Measurements from ENCODE around the gene CNTN5.

Gene CNTN5

GRCh38 chr11:99987821-99988470, 967.2 kb downstream of the CNTN5 start (continued):
- TF ChIP-seq TSHZ2 (CRISPR knock-in tag; IDR thresholded peaks at IDR 0.05) (no peak), CSDC2 (CRISPR knock-in tag; IDR thresholded peaks at IDR 0.05) (no peak), BACH2 (CRISPR knock-in tag; IDR thresholded peaks at IDR 0.05; ENCODE audit: borderline replicate concordance) (no peak)

- TF ChIP-seq CSDC2 (CRISPR knock-in tag; IDR thresholded peaks at IDR 0.05): no peak
- no peak for TF ChIP-seq TOX (CRISPR knock-in tag; IDR thresholded peaks at IDR 0.05; ENCODE audit: borderline replicate concordance)
- TF ChIP-seq ARNTL (CRISPR knock-in tag; IDR thresholded peaks at IDR 0.05; ENCODE audit: borderline replicate concordance, low read depth): no peak
- TF ChIP-seq ZNF70 (CRISPR knock-in tag; IDR thresholded peaks at IDR 0.05): no peak
- TF ChIP-seq ZFP3 (CRISPR knock-in tag; IDR thresholded peaks at IDR 0.05): no peak
- ATAC-seq: no peak
Observed at GRCh38 chr11:99988471-99988837, 967.7 kb downstream of the CNTN5 start.

GRCh38 chr11:100003985-100004384, 983.2 kb downstream of the CNTN5 start:
- no peak for ATAC-seq
- TF ChIP-seq TSHZ2 (CRISPR knock-in tag; IDR thresholded peaks at IDR 0.05) (no peak), SNAI2 (CRISPR knock-in tag; IDR thresholded peaks at IDR 0.05) (no peak), ZNF8 (CRISPR knock-in tag; IDR thresholded peaks at IDR 0.05) (no peak), ZC3H10 (CRISPR knock-in tag; IDR thresholded peaks at IDR 0.05) (no peak), OSR1 (CRISPR knock-in tag; IDR thresholded peaks at IDR 0.05) (no peak), RARB (CRISPR knock-in tag; IDR thresholded peaks at IDR 0.05) (no peak)

- no peak for ATAC-seq
- TF ChIP-seq GLIS3 (CRISPR knock-in tag; IDR thresholded peaks at IDR 0.05) (no peak), RARB (CRISPR knock-in tag; IDR thresholded peaks at IDR 0.05) (no peak), OSR1 (CRISPR knock-in tag; IDR thresholded peaks at IDR 0.05) (no peak)
Observed at GRCh38 chr11:100004541-100004940, 983.8 kb downstream of the CNTN5 start.

GRCh38 chr11:100008417-100008816, 987.7 kb downstream of the CNTN5 start:
- TF ChIP-seq ZFP30 (CRISPR knock-in tag; IDR thresholded peaks at IDR 0.05) (no peak), BACH2 (CRISPR knock-in tag; IDR thresholded peaks at IDR 0.05; ENCODE audit: borderline replicate concordance) (no peak), TCF4 (CRISPR knock-in tag; IDR thresholded peaks at IDR 0.05; ENCODE audit: borderline replicate concordance) (no peak), RARB (CRISPR knock-in tag; IDR thresholded peaks at IDR 0.05) (no peak), GLIS3 (CRISPR knock-in tag; IDR thresholded peaks at IDR 0.05) (no peak)
- no peak for ATAC-seq

- TF ChIP-seq PPARA (CRISPR knock-in tag; IDR thresholded peaks at IDR 0.05; ENCODE audit: borderline replicate concordance) (no peak), CREB5 (CRISPR knock-in tag; IDR thresholded peaks at IDR 0.05; ENCODE audit: low read depth) (no peak), ZC3H10 (CRISPR knock-in tag; IDR thresholded peaks at IDR 0.05) (no peak), GLIS3 (CRISPR knock-in tag; IDR thresholded peaks at IDR 0.05) (no peak)
- ATAC-seq: no peak
Observed at GRCh38 chr11:100009728-100010127, 989.0 kb downstream of the CNTN5 start.

Data from SK-N-SH treated with all-trans-retinoic acid at 6 μM for 48 hours (cell line).